ENCODE data around the gene GYPC. TPM values are rescaled to one million over a fixed set of nuclear protein-coding genes. Genes with fewer than 3 reads are reported as not detected.
"Not testable (repeated sequence)": the region's sequence is repeated elsewhere in the genome, so short reads cannot be mapped to it uniquely, and the experiment has no call there.

The GYPC gene
- total and polyA plus RNA-seq, 2 experiments from 2014 or later, result 42.6 to 45.8 TPM

DNA sequence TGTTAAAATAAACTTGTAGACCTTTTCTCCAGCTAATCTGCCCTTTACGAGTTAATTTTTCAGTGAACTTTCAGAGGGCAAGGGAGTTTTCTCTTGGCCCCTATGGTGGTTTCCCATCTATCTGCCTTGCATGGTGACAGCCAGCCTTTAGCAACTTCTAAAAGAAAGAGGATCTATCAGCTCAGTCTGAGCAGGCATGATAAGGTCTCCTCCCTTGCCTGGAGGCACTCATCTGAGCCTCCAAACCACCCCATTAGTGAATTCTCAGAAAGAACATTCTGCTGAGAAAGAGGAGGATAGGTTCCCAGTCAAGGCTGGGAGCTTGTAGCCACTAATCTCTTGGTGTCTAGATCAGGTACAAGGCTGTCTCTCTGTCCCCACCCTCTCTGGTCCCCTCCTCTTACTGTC, 10.7 kb upstream of the GYPC start:
- Histone ChIP-seq H2AFZ (no peak overlapping the region), H4K20me1 (ENCODE audit: insufficient read depth) (no peaks in the 10 kb centered on the region), H3K27ac (no peak overlapping the region), H3K9me2 (ENCODE audit: insufficient read depth) (no peaks in the 10 kb centered on the region), H3K27me3 (replicated peaks; ENCODE audit: insufficient read depth) (peaks cover 19% of the 10 kb centered on the region; the same call in 1 of the 2 replicates), H3K79me2 (ENCODE audit: insufficient read depth) (no peaks in the 10 kb centered on the region), H3K36me3 (ENCODE audit: low read depth) (no peaks in the 10 kb centered on the region), H3K4me3 (no peak overlapping the region), H3F3A (ENCODE audit: insufficient read depth) (no peaks in the 10 kb centered on the region), H3K9me3 (ENCODE audit: low read depth) (no peaks in the 10 kb centered on the region), H3K9ac (no peak overlapping the region), H3K4me1 (ENCODE audit: insufficient read depth) (no peaks in the 10 kb centered on the region), H3K4me2 (ENCODE audit: unreplicated experiment) (no peak overlapping the region)
- no peak for DNase-seq
- no peak for TF ChIP-seq EZH2 (IDR thresholded peaks at IDR 0.05; ENCODE audit: insufficient read depth, poor library complexity, severe bottlenecking)
- TF ChIP-seq EZH2phosphoT487 (IDR thresholded peaks at IDR 0.05; ENCODE audit: insufficient read depth, low read depth), result no peak
- in situ Hi-C loops (cut with MboI), result no loop called here
- 72 to 91% methylated on average over 1 of the region's 1 CpG for WGBS, 2 experiments (ENCODE audit: low coverage in 1 of 2, low lambda C conversion rate in 2 of 2, missing lambda C conversion rate in 2 of 2)

DNA sequence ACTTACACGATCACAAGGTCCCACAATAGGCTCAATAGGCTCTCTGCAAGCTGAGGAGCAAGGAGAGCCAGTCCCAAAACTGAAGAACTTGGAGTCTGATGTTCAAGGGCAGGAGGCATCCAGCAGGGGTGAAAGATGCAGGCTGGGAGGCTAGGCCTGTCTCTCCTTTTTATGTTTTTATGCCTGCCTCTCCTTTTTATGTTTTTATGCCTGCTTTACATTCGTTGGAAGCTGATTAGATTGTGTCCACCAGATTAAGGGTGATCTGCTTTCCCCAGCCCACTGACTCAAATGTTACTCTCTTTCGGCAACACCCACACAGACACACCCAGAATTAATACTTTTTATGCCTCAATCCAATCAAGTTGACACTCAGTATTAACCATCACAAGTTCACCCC, 9.9 kb upstream of the GYPC start:
- Histone ChIP-seq H4K20me1 (ENCODE audit: insufficient read depth) (no peaks in the 10 kb centered on the region), H3K27ac (no peak overlapping the region), H3K79me2 (ENCODE audit: insufficient read depth) (no peaks in the 10 kb centered on the region), H3K4me2 (ENCODE audit: unreplicated experiment) (no peak overlapping the region), H3K27me3 (replicated peaks; ENCODE audit: insufficient read depth) (peaks cover 19% of the 10 kb centered on the region; the same call in 1 of the 2 replicates), H3K4me1 (ENCODE audit: insufficient read depth) (no peaks in the 10 kb centered on the region), H3K9ac (no peak overlapping the region), H3K36me3 (ENCODE audit: low read depth) (no peaks in the 10 kb centered on the region), H3K9me2 (ENCODE audit: insufficient read depth) (no peaks in the 10 kb centered on the region), H3F3A (ENCODE audit: insufficient read depth) (no peaks in the 10 kb centered on the region), H3K9me3 (ENCODE audit: low read depth) (no peaks in the 10 kb centered on the region), H2AFZ (no peak overlapping the region), H3K4me3 (no peak overlapping the region)
- in situ Hi-C loops (cut with MboI), result no loop called here
- DNase-seq, result no peak
- no peak for TF ChIP-seq EZH2phosphoT487 (IDR thresholded peaks at IDR 0.05; ENCODE audit: insufficient read depth, low read depth)
- TF ChIP-seq EZH2 (IDR thresholded peaks at IDR 0.05; ENCODE audit: insufficient read depth, poor library complexity, severe bottlenecking), result no peak
- WGBS, 2 experiments (ENCODE audit: low coverage in 1 of 2, low lambda C conversion rate in 2 of 2, missing lambda C conversion rate in 2 of 2), result 30 to 39% methylated on average over 3 of the region's 3 CpGs

DNA sequence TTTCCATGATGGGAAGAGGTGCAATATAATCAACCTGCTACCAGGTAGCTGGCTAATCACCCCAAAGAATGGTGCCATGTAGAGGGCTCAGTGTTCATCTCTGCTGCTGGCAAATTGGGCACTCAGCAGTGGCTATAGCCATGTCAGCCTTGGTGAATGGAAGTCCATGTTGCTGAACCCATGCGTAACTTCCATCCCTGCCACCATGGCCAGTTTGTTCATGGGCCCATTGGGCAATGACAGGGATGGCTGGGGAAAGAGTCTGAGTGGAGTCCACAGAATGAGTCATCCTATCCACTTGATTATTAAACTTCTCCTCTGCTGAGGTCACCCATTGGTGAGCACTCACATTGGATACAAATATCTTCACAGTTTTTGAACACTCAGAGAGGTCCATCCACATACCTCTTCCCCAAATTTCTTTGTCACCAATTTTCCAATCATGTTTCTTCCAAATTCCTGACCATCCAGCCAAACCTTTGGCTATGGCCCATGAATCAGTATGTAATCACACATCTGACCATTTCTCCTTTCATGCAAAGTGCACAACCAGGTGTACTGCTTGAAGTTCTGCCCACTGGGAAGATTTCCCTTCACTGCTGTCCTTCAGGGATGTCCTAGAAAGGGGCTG, 8.1 kb upstream of the GYPC start:
- H3K4me2 ChIP-seq (ENCODE audit: unreplicated experiment); H3K4me1 ChIP-seq (ENCODE audit: insufficient read depth); H3K4me3 ChIP-seq; H3K27ac ChIP-seq; H3K79me2 ChIP-seq (ENCODE audit: insufficient read depth); H4K20me1 ChIP-seq (ENCODE audit: insufficient read depth); H2AFZ ChIP-seq; in situ Hi-C loops (cut with MboI); H3K9me2 ChIP-seq (ENCODE audit: insufficient read depth); H3K9ac ChIP-seq; H3F3A ChIP-seq (ENCODE audit: insufficient read depth); H3K36me3 ChIP-seq (ENCODE audit: low read depth); H3K9me3 ChIP-seq (ENCODE audit: low read depth): not testable (repeated sequence)
- peaks cover 14% of the 10 kb centered on the region; the same call in 1 of the 2 replicates for H3K27me3 ChIP-seq (replicated peaks; ENCODE audit: insufficient read depth)
- peak; percentile 47 for DNase-seq
- 90 to 100% methylated on average over 1 of the region's 1 CpG for WGBS, 2 experiments (ENCODE audit: low coverage in 1 of 2, low lambda C conversion rate in 2 of 2, missing lambda C conversion rate in 2 of 2)

DNA sequence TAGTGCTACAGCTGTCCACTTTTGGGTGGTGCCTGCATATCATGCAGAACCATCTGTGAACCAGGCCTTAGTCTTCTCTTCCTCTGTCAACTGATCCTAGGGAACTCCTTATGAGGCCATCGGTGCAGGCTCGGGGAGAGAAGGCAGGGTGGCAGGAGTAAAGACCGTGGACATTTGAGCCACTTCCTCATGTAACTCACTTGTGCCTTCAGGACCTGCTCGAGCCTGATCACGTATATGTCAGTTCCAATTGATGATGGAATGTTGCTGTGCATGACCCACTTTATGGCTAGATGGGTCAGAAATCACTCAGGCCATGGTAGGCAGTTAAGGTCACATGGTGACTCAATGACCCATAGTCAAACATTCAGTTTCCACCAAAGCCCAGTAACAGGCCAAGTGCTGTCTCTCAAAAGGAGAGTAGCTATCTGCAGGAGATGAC, 7.6 kb upstream of the GYPC start:
- H3K79me2 ChIP-seq (ENCODE audit: insufficient read depth); H3K9me3 ChIP-seq (ENCODE audit: low read depth); H3K4me2 ChIP-seq (ENCODE audit: unreplicated experiment); in situ Hi-C loops (cut with MboI); DNase-seq; H3K4me1 ChIP-seq (ENCODE audit: insufficient read depth); H3K4me3 ChIP-seq; H3K27ac ChIP-seq; H2AFZ ChIP-seq; H4K20me1 ChIP-seq (ENCODE audit: insufficient read depth); H3K9ac ChIP-seq; H3F3A ChIP-seq (ENCODE audit: insufficient read depth); H3K36me3 ChIP-seq (ENCODE audit: low read depth); H3K9me2 ChIP-seq (ENCODE audit: insufficient read depth): not testable (repeated sequence)
- H3K27me3 ChIP-seq (replicated peaks; ENCODE audit: insufficient read depth), result peaks cover 14% of the 10 kb centered on the region; the same call in 1 of the 2 replicates
- WGBS, 2 experiments (ENCODE audit: low coverage in 1 of 2, low lambda C conversion rate in 2 of 2, missing lambda C conversion rate in 2 of 2), result 54 to 59% methylated on average over 5 of the region's 5 CpGs

DNA sequence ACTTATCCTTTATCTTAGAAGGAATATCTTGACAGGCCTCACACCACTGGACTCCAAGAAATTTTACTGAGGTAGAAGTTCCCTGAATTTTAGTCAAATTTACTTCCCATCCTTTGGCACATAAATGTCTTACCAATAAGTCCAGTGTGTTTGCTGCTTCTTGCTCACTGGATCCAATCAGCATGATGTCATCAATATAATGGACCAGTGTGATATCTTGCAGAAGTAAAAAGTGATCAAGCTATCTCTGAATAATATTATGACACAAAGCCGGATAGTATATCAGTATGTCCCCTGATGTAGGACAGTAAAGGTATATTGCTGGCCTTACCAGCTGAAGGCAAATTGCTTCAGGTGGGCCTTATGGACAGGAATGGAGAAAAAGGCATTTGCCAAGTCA, 6.9 kb upstream of the GYPC start:
- in situ Hi-C loops (cut with MboI), result no loop called here
- Histone ChIP-seq H3K4me3 (no peak overlapping the region), H3K9me3 (ENCODE audit: low read depth) (no peaks in the 10 kb centered on the region), H3K9ac (no peak overlapping the region), H3K79me2 (ENCODE audit: insufficient read depth) (no peaks in the 10 kb centered on the region), H3K9me2 (ENCODE audit: insufficient read depth) (no peaks in the 10 kb centered on the region), H3K27me3 (replicated peaks; ENCODE audit: insufficient read depth) (peaks cover 8% of the 10 kb centered on the region; the same call in 1 of the 2 replicates), H3F3A (ENCODE audit: insufficient read depth) (no peaks in the 10 kb centered on the region), H3K27ac (no peak overlapping the region), H2AFZ (no peak overlapping the region), H3K4me2 (ENCODE audit: unreplicated experiment) (no peak overlapping the region), H3K4me1 (ENCODE audit: insufficient read depth) (no peaks in the 10 kb centered on the region), H4K20me1 (ENCODE audit: insufficient read depth) (no peaks in the 10 kb centered on the region), H3K36me3 (ENCODE audit: low read depth) (no peaks in the 10 kb centered on the region)
- DNase-seq, result no peak
- WGBS, 2 experiments (ENCODE audit: low coverage in 1 of 2, low lambda C conversion rate in 2 of 2, missing lambda C conversion rate in 2 of 2), result 88 to 90% methylated on average over 1 of the region's 1 CpG
- TF ChIP-seq EZH2phosphoT487 (IDR thresholded peaks at IDR 0.05; ENCODE audit: insufficient read depth, low read depth) (no peak), EZH2 (IDR thresholded peaks at IDR 0.05; ENCODE audit: insufficient read depth, poor library complexity, severe bottlenecking) (no peak)

All from GM23248 (cell line).